H1 (cell line): ENCODE measurements around the gene CCDC102A. TPM values are rescaled to one million over a fixed set of nuclear protein-coding genes. Genes with fewer than 3 reads are reported as not detected.

Source experiments
- CTBP2 ChIP-seq: IDR thresholded peaks from 2 replicates; pipeline ENCODE4 v1.7.0; 2011; ENCODE audit warnings: borderline replicate concordance, mild to moderate bottlenecking, moderate library complexity, mixed read lengths, low read length; ENCODE audit not compliant: insufficient read depth, insufficient read length
- YY1 ChIP-seq: IDR thresholded peaks from 2 replicates; pipeline ENCODE4 v1.6.1; 2011; ENCODE audit warnings: low read depth, mild to moderate bottlenecking, low read length
- ZNF274 ChIP-seq: IDR thresholded peaks from 2 replicates; pipeline ENCODE4 v1.7.0; 2012; ENCODE audit warnings: low read length, borderline replicate concordance; ENCODE audit errors: extremely low read depth
- polyA plus RNA-seq, 7 experiments: library from polyadenylated mRNA; depleted of rRNA in 3 of 7; stranded (reverse) in 5 of 7; unstranded in 2 of 7; fragments of >200 nt in 5 of 7; fragments of 200-250 nt in 2 of 7; gene quantifications; 1 replicate in 5 of 7; 2 replicates in 1 of 7; 4 replicates in 1 of 7; pipeline versions ENCODE4 v1.2.1 to v1.2.3, GENCODE V29; 2011 to 2013; ENCODE audit warnings: missing spikeins in 2 of 7, mixed read lengths in 2 of 7
- total RNA-seq: library from RNA; stranded (reverse); fragmentation: NEBNext Ultra II Directional; extraction: Animal tissue kit (Norgen Biotek cat#: 25700); gene quantifications from 2 replicates; pipeline ENCODE4 v1.2.1, GENCODE V29; 2021

Gene CCDC102A
- total and polyA plus RNA-seq, 2 of the 8 experiments (the other 6 are each of a cell fraction or from before 2014, with no cell fraction given): 4.0 to 7.5 TPM

- no peak for TF ChIP-seq CTBP2
- TF ChIP-seq ZNF274: no peak
- no peak for TF ChIP-seq YY1
Measured at GRCh38 chr16:57507136-57508034, 29.0 kb downstream of the CCDC102A start (continued).
